PC-3 (cell line): ENCODE data around the gene CD99L2.

Source experiments
- EZH2 ChIP-seq: fragments of 300-600 bp; sonication (generic); IDR thresholded peaks from one replicate; pipeline ENCODE4 v1.6.1; 2017; ENCODE audit warnings: antibody characterized with exemption, mild to moderate bottlenecking, low read length; ENCODE audit not compliant: unreplicated experiment
- TF ChIP-seq, protein P1 (sequence below): fragments of 300-600 bp; sonication (generic); conservative IDR thresholded peaks from 2 replicates; pipeline ENCODE4 v1.5.1; 2017; ENCODE audit warnings: antibody characterized with exemption, low read depth, mild to moderate bottlenecking, low read length

DNA sequence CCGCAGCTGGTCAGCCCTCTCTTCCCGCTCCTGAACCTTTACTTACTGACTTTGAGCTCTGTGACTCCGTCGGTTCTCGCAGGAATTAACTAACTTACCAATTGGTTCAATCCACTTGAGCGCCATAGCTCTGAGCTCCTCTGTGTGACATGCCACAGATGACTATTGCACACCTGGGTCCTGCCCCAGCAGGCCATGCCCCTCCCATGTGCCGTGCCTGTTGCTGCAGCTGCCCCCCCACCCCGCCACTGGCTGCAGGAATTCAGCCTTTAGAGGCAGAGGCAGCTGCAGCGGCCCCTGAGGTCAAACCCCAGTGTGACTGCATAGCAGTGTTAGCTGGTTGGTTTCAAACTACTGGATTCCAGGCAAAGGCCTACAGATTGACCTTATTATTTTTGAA lies 134.7 kb downstream of the CD99L2 start:
- TF ChIP-seq, protein P1, sequence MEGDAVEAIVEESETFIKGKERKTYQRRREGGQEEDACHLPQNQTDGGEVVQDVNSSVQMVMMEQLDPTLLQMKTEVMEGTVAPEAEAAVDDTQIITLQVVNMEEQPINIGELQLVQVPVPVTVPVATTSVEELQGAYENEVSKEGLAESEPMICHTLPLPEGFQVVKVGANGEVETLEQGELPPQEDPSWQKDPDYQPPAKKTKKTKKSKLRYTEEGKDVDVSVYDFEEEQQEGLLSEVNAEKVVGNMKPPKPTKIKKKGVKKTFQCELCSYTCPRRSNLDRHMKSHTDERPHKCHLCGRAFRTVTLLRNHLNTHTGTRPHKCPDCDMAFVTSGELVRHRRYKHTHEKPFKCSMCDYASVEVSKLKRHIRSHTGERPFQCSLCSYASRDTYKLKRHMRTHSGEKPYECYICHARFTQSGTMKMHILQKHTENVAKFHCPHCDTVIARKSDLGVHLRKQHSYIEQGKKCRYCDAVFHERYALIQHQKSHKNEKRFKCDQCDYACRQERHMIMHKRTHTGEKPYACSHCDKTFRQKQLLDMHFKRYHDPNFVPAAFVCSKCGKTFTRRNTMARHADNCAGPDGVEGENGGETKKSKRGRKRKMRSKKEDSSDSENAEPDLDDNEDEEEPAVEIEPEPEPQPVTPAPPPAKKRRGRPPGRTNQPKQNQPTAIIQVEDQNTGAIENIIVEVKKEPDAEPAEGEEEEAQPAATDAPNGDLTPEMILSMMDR: no peak
- no peak for TF ChIP-seq EZH2
